Peyer's patch (tissue), 4 donors: ENCODE results near the gene CRYL1.

Source experiments
- CTCF ChIP-seq, 6 experiments: fragments of 450-650 bp in 4 of 6; fragments of 200-600 bp in 2 of 6; sonication (generic) in 1 of 6; IDR thresholded peaks; one replicate each; pipeline ENCODE4 v1.5.1; 2017 to 2019; ENCODE audit warnings: antibody characterized with exemption in 6 of 6, mild to moderate bottlenecking in 3 of 6, moderate library complexity in 1 of 6
- POLR2A ChIP-seq, 2 donors: fragments of 450-650 bp; IDR thresholded peaks; one replicate each; pipeline ENCODE4 v1.5.1; 2017; ENCODE audit warnings: antibody characterized with exemption in 2 of 2, mild to moderate bottlenecking in 2 of 2, moderate library complexity in 2 of 2

- TF ChIP-seq CTCF (IDR thresholded peaks at IDR 0.05) (no peak), POLR2A (IDR thresholded peaks at IDR 0.05) (no peak)
Observed at GRCh38 chr13:20514866-20515265, 10.8 kb downstream of the CRYL1 start.
